Activated naive CD4-positive, alpha-beta T cell (primary cell): ENCODE results near the gene GFPT1.
"Not testable (repeated sequence)": the region's sequence is repeated elsewhere in the genome, so short reads cannot be mapped to it uniquely, and the experiment has no call there.

Experiments
- DNase-seq, 4 experiments: peaks; one replicate each; lab custom pipeline; 2025; lab: John Stamatoyannopoulos, UW

The GFPT1 gene

GRCh38 chr2:69386789-69387734 lies at the start of gene GFPT1:
GFPT1 (minus strand) TSS chr2:69387227; CDS start chr2:69387071, 156 bp downstream.
- DNase-seq, result peak; percentile 67 to 94 (median 78)

DNA sequence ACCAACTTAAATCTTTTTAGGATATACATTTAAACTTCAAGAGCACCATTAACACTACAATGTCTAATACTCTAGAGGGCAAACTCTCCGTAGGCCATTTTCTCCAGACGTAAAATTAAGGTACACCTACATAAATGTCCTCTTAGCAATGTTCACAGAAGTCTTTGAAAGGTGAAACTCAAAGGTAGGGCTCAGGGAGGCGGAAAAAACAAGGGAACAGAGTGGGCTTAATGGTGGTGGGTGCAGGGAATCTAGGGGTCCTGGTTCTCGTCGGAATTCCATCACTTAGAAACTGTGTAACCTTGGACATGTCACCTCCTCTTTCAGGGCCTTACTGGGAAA lies 49.5 kb upstream of the GFPT1 start:
- DNase-seq, result no peak

DNA sequence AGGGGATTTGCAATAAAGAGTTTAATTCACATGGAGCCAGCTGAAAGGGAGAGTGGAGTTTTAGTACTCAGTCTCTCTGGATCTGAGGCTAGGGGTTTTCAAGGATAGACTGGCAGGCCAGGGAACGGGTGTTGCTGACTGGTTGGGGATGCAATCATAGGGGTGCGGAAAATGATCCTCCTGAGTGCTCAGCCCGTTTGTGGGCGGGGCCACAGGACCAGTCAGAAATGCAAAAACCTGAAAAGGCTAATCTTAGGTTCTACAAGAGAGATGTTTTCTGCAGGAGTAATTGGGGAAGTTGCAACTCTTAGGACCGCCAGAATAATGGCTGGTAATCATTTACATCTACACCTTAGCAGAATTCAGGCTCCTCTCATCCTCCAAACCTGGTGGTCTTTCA lies 47.7 kb upstream of the GFPT1 start:
- DNase-seq, result no peak

- DNase-seq, result no peak
Measured at GRCh38 chr2:69429491-69430183, 42.6 kb upstream of the GFPT1 start.

- no peak for DNase-seq
Measured at GRCh38 chr2:69428981-69429380, 42.0 kb upstream of the GFPT1 start.

DNA sequence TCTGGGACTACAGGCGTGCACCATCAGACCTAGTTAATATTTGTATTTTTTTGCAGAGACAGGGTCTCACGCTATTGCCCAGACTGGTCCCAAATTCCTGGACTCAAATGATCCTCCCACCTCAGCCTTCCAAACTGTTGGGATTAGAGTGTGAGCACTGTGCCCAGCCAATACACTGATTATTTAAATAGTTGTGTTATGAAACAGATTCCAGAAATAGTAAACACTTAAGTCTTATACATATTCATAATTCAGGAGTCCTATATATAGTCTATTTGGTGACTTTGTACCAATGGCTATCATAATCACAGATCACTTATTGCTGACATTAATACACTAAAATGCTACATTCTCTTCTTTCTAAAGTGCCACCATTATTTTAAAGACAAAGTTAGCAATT lies 37.4 kb upstream of the GFPT1 start:
- DNase-seq, result no peak

- no peak for DNase-seq
Measured at GRCh38 chr2:69422198-69422597, 35.2 kb upstream of the GFPT1 start.

- not testable (repeated sequence) for DNase-seq
Measured at GRCh38 chr2:69419111-69419510, 32.1 kb upstream of the GFPT1 start.

- DNase-seq, result no peak
Measured at GRCh38 chr2:69416147-69416546, 29.1 kb upstream of the GFPT1 start.

- DNase-seq, result no peak
Measured at GRCh38 chr2:69411120-69411519, 24.1 kb upstream of the GFPT1 start.

DNA sequence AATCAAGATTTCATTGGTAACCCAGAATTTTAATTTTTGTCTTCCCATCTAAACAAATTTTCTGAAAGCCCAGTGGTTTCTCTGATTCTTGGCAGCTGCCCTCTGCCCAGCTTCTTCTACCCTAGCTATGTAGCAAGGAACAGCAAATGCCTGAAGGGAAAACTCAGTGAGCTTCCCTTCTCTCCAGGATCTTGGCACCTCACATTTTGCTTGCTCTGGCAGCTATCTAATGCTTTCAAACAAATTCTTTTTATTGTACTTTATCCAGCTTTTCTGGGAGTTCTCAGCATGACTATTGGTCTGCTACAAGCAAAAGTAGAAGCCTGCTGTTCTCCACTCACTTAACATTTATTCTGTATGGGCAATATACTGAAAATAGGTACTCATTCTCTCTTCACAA lies 18.3 kb upstream of the GFPT1 start:
- DNase-seq, result no peak

DNA sequence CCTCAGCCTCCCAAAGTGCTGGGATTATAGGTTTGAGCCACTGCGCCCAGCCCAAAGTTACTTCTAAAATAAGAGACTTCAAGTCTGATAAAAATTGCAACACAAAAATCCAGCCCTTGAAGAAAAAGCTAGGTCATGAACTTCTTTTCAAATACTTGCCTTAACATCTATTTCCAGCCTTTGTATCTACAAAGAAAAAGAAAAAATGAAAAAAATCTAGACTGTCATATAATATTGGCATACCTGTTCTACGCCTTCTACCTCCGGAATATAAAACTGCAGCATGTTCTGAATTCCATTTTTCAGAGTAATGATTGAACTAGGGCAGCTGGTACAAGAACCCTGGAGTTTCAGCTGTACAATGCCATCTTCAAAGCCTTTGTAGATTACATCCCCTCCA lies 13.1 kb upstream of the GFPT1 start:
- no peak for DNase-seq

DNA sequence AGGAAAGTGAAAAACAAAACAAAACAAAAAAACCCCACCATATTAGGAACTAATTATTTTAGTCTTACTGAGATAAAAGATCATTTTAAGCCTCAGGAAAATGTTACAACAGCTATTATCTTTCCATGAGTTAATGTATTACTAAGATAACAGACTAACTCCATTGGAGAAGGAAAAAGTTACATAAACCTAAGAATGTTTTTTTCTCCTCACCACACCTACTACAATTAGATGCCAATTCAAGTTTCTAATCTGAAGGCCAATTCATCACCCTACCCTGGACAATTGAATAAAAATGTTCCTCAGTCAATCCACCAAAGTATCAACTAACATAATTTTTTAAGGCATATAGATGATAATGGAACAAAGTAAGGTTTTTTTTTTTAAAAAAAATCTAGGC lies 10.2 kb upstream of the GFPT1 start:
- DNase-seq, result no peak

- no peak for DNase-seq
Measured at GRCh38 chr2:69395866-69396265, 8.8 kb upstream of the GFPT1 start.

- no peak for DNase-seq
Measured at GRCh38 chr2:69393963-69394362, 6.9 kb upstream of the GFPT1 start.

DNA sequence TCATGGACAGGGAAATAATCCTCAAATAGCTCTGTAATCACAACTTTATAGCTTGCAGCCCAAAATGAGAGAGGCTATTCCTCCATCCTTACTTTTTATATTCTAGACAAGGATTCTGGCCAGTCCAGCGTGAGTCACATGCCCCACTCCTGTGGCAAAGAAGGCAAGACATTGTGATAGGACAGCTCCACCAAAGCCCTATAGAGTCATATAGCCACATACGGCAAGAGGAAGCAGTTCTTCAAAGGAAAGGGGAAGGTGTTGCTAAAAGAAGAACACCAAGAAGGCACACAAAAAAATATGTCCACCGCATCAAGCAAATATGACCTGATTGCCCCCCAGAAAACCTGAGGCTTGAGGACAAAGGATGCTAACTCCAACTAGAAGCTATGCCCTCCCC lies 3.4 kb upstream of the GFPT1 start:
- no peak for DNase-seq

- no peak for DNase-seq
Measured at GRCh38 chr2:69390001-69390400, 3.0 kb upstream of the GFPT1 start.

DNA sequence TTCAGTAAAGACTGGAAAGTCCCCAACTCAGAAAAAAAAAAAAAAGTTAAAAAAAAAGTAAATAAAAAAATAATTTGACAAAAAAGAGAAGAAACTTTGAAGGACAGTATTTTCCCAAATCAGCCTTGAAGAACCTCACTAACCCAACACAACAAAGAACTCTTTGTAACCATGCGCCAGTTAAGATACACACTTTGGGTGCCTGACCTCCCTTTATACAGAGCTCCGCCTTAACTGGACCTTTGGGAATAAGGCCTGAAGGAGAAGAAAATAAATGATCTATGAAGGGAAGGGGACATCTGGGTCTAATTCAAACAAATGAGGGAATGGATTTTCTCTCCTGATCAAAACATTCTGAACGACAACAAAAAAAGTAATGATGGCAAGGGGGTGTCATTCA lies 2.2 kb upstream of the GFPT1 start:
- DNase-seq, result no peak

DNA sequence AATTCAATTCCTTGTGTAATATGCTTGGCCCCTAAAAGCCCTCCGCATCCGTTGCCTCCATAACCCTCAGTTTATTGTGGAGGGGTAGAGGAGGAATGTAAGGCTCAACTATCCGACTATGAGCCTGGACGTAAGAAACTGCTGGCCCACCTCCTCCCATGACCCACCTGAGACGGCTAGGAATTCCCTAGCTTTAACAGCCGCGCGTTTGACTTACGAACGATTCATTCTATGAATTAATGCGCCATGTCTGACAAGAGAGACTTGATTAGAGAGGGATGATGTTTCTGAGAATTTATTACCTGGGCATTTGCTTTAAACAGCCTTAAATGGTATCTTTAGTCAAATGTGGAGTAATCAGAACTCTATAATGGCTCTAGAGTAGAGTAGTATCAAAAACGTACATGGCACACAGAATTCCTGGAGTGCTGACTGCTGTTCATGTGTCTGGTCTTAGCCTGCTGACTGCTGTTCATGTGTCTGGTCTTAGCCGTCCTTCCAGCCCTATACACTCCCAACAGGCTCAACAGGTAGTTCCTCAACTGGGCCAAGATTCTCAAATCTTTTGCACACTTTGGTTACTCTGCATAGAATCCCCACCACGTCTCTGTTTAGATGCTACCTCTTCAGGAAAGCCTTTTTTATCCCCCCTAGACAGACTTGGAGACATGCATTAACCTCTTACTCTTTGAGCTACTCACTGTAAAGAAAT lies 899 bp upstream of the GFPT1 start:
- no peak for DNase-seq

DNA sequence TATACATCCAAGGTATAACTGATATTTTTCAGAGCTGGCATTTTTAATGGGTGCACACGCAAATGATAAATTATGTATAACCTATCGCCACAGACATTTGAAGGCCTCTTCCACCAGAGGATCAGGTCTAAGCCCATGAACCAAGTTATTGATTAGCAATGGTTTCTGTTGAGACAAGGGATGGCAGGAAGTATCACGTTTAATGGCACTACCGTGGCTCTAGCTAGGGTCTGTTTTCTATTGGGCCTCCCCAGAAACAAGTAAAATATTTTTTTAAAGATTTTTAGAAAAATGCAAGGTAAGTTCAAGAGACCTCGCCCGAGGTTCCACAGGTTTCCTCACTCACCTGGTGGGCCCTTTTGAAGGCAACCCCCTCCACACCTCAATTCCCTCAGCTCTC lies 667 bp downstream of the GFPT1 start:
- no peak for DNase-seq

GRCh38 chr2:69385443-69386151 lies 1.4 kb downstream of the GFPT1 start:
- DNase-seq, result no peak

GRCh38 chr2:69384618-69385081 lies 2.4 kb downstream of the GFPT1 start:
- DNase-seq, result no peak
